ENCODE data around the gene DAB1.

DAB1 gene

GRCh38 chr1:57157818-57158603 is 265.8 kb downstream of the DAB1 start:
- DNase-seq, result no peak

- no peak for DNase-seq
Measured at GRCh38 chr1:57156907-57157306, 267.0 kb downstream of the DAB1 start.

GRCh38 chr1:57146100-57146499 is 277.8 kb downstream of the DAB1 start:
- no peak for DNase-seq

GRCh38 chr1:57142999-57143398 is 280.9 kb downstream of the DAB1 start:
- DNase-seq, result no peak

- DNase-seq, result no peak
Measured at GRCh38 chr1:57142169-57142568, 281.7 kb downstream of the DAB1 start.

GRCh38 chr1:57138432-57139078 is 285.3 kb downstream of the DAB1 start:
- DNase-seq, result no peak

- no peak for DNase-seq
Measured at GRCh38 chr1:57137980-57138379, 285.9 kb downstream of the DAB1 start.

GRCh38 chr1:57134803-57135202 is 289.1 kb downstream of the DAB1 start:
- no peak for DNase-seq

GRCh38 chr1:57133686-57134085 is 290.2 kb downstream of the DAB1 start:
- no peak for DNase-seq

GRCh38 chr1:57132993-57133622 is 290.8 kb downstream of the DAB1 start:
- no peak for DNase-seq

- no peak for DNase-seq
Measured at GRCh38 chr1:57131701-57132394, 292.0 kb downstream of the DAB1 start.

GRCh38 chr1:57131257-57131656 is 292.6 kb downstream of the DAB1 start:
- no peak for DNase-seq

GRCh38 chr1:57129865-57130264 is 294.0 kb downstream of the DAB1 start:
- DNase-seq, result no peak

GRCh38 chr1:57127976-57128375 is 295.9 kb downstream of the DAB1 start:
- no peak for DNase-seq

- DNase-seq, result peak; percentile 66
Measured at GRCh38 chr1:57124768-57125446, 299.0 kb downstream of the DAB1 start.

GRCh38 chr1:57124170-57124569 is 299.7 kb downstream of the DAB1 start:
- DNase-seq, result no peak

- DNase-seq, result no peak
Measured at GRCh38 chr1:57122031-57122430, 301.8 kb downstream of the DAB1 start.

GRCh38 chr1:57118948-57119603 is 304.8 kb downstream of the DAB1 start:
- DNase-seq, result no peak

GRCh38 chr1:57117753-57118152 is 306.1 kb downstream of the DAB1 start:
- DNase-seq, result no peak

GRCh38 chr1:57116871-57117270 is 307.0 kb downstream of the DAB1 start:
- no peak for DNase-seq

- DNase-seq, result no peak
Measured at GRCh38 chr1:57115030-57115614, 308.7 kb downstream of the DAB1 start.

GRCh38 chr1:57112148-57112547 is 311.7 kb downstream of the DAB1 start:
- no peak for DNase-seq

Measured in activated CD4-positive, alpha-beta T cell treated with anti-CD3 and anti-CD28 coated beads, Interleukin-2, Interleukin-6, amounts not matched to agents 100 ng/mL and 50 ng/mL, durations not matched to agents 16 hours and 8 hours (primary cell).